ENCODE results near the gene FAM135A.
A peak's percentile ranks its signal among the peaks of the same experiment; 100 is the strongest.

FAM135A gene

DNA sequence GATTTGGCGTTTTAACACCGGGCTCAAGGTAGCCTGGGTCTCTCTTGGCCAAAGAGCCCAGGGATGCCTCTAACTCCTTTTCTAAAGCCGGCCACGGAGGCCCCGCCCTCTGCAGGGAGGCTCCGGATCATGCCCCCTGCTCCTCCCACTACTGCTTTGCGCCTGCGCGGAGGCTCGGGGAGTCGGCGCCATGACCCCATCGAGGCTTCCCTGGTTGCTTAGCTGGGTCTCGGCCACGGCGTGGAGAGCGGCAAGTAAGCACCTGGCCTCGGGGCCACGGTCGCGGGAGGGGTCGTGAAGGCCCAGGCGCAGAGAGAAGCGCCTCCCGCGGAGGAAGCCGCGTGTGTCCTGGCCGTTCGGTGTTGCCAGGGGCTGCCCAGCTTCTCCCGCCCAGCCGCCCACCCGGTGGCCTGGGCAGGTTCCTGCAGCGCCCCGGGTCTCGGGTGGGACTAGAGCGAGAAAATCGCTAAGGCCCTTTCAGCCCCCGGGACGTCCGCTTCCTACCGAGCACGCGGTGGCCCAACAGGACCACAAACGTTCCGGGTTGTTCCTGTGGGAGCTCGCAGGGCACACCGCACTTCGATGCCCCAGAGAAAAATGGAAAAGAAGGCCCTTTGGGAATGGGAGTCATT, 153.6 kb downstream of the FAM135A start, which contains the start of gene SDHAF4 (continued):
- TF ChIP-seq ZBTB48 (tag by site-specific recombination; IDR thresholded peaks at IDR 0.05), result peak; percentile 50; the same call in 1 of the 2 replicates
- no peak for TF ChIP-seq ZNF10 (tag by site-specific recombination; IDR thresholded peaks at IDR 0.05)
- TF ChIP-seq, protein P1, sequence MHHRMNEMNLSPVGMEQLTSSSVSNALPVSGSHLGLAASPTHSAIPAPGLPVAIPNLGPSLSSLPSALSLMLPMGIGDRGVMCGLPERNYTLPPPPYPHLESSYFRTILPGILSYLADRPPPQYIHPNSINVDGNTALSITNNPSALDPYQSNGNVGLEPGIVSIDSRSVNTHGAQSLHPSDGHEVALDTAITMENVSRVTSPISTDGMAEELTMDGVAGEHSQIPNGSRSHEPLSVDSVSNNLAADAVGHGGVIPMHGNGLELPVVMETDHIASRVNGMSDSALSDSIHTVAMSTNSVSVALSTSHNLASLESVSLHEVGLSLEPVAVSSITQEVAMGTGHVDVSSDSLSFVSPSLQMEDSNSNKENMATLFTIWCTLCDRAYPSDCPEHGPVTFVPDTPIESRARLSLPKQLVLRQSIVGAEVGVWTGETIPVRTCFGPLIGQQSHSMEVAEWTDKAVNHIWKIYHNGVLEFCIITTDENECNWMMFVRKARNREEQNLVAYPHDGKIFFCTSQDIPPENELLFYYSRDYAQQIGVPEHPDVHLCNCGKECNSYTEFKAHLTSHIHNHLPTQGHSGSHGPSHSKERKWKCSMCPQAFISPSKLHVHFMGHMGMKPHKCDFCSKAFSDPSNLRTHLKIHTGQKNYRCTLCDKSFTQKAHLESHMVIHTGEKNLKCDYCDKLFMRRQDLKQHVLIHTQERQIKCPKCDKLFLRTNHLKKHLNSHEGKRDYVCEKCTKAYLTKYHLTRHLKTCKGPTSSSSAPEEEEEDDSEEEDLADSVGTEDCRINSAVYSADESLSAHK (tag by site-specific recombination; IDR thresholded peaks at IDR 0.05), result no peak
- TF ChIP-seq ZNF830 (tag by site-specific recombination; IDR thresholded peaks at IDR 0.05; ENCODE audit: low read depth), result no peak
- peak; percentile 16; the same call in 1 of the 2 replicates for TF ChIP-seq ZNF660 (tag by site-specific recombination; IDR thresholded peaks at IDR 0.05)
- TF ChIP-seq ZNF155 (tag by site-specific recombination; IDR thresholded peaks at IDR 0.05), result no peak
- TF ChIP-seq ZNF701 (tag by site-specific recombination; IDR thresholded peaks at IDR 0.05), result no peak
- TF ChIP-seq ZFP41 (tag by site-specific recombination; IDR thresholded peaks at IDR 0.05; ENCODE audit: borderline replicate concordance), result no peak
- no peak for TF ChIP-seq ZNF169 (tag by site-specific recombination; IDR thresholded peaks at IDR 0.05)
- TF ChIP-seq, protein P2, sequence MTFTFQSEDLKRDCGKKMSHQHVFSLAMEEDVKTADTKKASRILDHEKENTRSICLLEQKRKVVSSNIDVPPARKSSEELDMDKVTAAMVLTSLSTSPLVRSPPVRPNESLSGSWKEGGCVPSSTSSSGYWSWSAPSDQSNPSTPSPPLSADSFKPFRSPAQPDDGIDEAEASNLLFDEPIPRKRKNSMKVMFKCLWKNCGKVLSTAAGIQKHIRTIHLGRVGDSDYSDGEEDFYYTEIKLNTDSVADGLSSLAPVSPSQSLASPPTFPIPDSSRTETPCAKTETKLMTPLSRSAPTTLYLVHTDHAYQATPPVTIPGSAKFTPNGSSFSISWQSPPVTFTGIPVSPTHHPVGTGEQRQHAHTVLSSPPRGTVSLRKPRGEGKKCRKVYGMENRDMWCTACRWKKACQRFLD (tag by site-specific recombination; IDR thresholded peaks at IDR 0.05), result no peak
- TF ChIP-seq OSR2 (tag by site-specific recombination; IDR thresholded peaks at IDR 0.05), result no peak
- TF ChIP-seq ZNF654 (tag by site-specific recombination; IDR thresholded peaks at IDR 0.05; ENCODE audit: low read depth), result no peak
- TF ChIP-seq ZSCAN30 (tag by site-specific recombination; IDR thresholded peaks at IDR 0.05), result no peak
- TF ChIP-seq, protein P3, sequence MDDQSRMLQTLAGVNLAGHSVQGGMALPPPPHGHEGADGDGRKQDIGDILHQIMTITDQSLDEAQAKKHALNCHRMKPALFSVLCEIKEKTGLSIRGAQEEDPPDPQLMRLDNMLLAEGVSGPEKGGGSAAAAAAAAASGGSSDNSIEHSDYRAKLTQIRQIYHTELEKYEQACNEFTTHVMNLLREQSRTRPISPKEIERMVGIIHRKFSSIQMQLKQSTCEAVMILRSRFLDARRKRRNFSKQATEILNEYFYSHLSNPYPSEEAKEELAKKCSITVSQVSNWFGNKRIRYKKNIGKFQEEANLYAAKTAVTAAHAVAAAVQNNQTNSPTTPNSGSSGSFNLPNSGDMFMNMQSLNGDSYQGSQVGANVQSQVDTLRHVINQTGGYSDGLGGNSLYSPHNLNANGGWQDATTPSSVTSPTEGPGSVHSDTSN (CRISPR knock-in tag; IDR thresholded peaks at IDR 0.05), result peak; percentile 93
- TF ChIP-seq, protein P4, sequence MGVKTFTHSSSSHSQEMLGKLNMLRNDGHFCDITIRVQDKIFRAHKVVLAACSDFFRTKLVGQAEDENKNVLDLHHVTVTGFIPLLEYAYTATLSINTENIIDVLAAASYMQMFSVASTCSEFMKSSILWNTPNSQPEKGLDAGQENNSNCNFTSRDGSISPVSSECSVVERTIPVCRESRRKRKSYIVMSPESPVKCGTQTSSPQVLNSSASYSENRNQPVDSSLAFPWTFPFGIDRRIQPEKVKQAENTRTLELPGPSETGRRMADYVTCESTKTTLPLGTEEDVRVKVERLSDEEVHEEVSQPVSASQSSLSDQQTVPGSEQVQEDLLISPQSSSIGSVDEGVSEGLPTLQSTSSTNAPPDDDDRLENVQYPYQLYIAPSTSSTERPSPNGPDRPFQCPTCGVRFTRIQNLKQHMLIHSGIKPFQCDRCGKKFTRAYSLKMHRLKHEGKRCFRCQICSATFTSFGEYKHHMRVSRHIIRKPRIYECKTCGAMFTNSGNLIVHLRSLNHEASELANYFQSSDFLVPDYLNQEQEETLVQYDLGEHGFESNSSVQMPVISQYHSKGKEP (tag by site-specific recombination; IDR thresholded peaks at IDR 0.05), result no peak
- no peak for TF ChIP-seq ZNF174 (tag by site-specific recombination; IDR thresholded peaks at IDR 0.05)
- no peak for TF ChIP-seq MYNN (tag by site-specific recombination; IDR thresholded peaks at IDR 0.05; ENCODE audit: borderline replicate concordance)
- TF ChIP-seq, protein P5, sequence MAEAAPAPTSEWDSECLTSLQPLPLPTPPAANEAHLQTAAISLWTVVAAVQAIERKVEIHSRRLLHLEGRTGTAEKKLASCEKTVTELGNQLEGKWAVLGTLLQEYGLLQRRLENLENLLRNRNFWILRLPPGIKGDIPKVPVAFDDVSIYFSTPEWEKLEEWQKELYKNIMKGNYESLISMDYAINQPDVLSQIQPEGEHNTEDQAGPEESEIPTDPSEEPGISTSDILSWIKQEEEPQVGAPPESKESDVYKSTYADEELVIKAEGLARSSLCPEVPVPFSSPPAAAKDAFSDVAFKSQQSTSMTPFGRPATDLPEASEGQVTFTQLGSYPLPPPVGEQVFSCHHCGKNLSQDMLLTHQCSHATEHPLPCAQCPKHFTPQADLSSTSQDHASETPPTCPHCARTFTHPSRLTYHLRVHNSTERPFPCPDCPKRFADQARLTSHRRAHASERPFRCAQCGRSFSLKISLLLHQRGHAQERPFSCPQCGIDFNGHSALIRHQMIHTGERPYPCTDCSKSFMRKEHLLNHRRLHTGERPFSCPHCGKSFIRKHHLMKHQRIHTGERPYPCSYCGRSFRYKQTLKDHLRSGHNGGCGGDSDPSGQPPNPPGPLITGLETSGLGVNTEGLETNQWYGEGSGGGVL (tag by site-specific recombination; IDR thresholded peaks at IDR 0.05), result no peak
- TF ChIP-seq, protein P6, sequence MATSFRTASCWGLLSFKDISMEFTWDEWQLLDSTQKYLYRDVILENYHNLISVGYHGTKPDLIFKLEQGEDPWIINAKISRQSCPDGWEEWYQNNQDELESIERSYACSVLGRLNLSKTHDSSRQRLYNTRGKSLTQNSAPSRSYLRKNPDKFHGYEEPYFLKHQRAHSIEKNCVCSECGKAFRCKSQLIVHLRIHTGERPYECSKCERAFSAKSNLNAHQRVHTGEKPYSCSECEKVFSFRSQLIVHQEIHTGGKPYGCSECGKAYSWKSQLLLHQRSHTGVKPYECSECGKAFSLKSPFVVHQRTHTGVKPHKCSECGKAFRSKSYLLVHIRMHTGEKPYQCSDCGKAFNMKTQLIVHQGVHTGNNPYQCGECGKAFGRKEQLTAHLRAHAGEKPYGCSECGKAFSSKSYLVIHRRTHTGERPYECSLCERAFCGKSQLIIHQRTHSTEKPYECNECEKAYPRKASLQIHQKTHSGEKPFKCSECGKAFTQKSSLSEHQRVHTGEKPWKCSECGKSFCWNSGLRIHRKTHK (tag by site-specific recombination; IDR thresholded peaks at IDR 0.05), result no peak
- TF ChIP-seq ZNF2 (tag by site-specific recombination; IDR thresholded peaks at IDR 0.05), result peak; percentile 77; the same call in 1 of the 2 replicates
- no peak for TF ChIP-seq ZNF707 (tag by site-specific recombination; IDR thresholded peaks at IDR 0.05)
- TF ChIP-seq, protein P7, sequence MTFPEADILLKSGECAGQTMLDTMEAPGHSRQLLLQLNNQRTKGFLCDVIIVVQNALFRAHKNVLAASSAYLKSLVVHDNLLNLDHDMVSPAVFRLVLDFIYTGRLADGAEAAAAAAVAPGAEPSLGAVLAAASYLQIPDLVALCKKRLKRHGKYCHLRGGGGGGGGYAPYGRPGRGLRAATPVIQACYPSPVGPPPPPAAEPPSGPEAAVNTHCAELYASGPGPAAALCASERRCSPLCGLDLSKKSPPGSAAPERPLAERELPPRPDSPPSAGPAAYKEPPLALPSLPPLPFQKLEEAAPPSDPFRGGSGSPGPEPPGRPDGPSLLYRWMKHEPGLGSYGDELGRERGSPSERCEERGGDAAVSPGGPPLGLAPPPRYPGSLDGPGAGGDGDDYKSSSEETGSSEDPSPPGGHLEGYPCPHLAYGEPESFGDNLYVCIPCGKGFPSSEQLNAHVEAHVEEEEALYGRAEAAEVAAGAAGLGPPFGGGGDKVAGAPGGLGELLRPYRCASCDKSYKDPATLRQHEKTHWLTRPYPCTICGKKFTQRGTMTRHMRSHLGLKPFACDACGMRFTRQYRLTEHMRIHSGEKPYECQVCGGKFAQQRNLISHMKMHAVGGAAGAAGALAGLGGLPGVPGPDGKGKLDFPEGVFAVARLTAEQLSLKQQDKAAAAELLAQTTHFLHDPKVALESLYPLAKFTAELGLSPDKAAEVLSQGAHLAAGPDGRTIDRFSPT (tag by site-specific recombination; IDR thresholded peaks at IDR 0.05), result peak; percentile 64
- TF ChIP-seq WT1 (tag by site-specific recombination; IDR thresholded peaks at IDR 0.05), result peak; percentile 49
- TF ChIP-seq ZNF571 (tag by site-specific recombination; IDR thresholded peaks at IDR 0.05), result no peak
- TF ChIP-seq ZBTB8A (tag by site-specific recombination; IDR thresholded peaks at IDR 0.05), result peak; percentile 47
- TF ChIP-seq ZNF626 (tag by site-specific recombination; IDR thresholded peaks at IDR 0.05), result no peak
- TF ChIP-seq, protein P8, sequence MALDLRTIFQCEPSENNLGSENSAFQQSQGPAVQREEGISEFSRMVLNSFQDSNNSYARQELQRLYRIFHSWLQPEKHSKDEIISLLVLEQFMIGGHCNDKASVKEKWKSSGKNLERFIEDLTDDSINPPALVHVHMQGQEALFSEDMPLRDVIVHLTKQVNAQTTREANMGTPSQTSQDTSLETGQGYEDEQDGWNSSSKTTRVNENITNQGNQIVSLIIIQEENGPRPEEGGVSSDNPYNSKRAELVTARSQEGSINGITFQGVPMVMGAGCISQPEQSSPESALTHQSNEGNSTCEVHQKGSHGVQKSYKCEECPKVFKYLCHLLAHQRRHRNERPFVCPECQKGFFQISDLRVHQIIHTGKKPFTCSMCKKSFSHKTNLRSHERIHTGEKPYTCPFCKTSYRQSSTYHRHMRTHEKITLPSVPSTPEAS (tag by site-specific recombination; IDR thresholded peaks at IDR 0.05), result no peak

Measured in HEK293 (cell line).